Calu3 (cell line): ENCODE data around the gene MCM5. TPM values are rescaled to one million over a fixed set of nuclear protein-coding genes. Genes with fewer than 3 reads are reported as not detected.
"Not testable (repeated sequence)": the region's sequence is repeated elsewhere in the genome, so short reads cannot be mapped to it uniquely, and the experiment has no call there.

ENCODE experiments used
- BruUV-seq: library from RNA; stranded (reverse); fragments of 400-500 nt; replicated peaks from 2 replicates; lab custom pipeline; 2021; lab: Mats Ljungman, UMichigan
- CTCF ChIA-PET: fragments of 300-600 bp; sonication (Branson Sonifier 250); formaldehyde crosslinking; loops from one replicate; lab custom pipeline; 2022; ENCODE audit warnings: antibody characterized with exemption; lab: Charles Lee
- DNase-seq: peaks from one replicate; pipeline ENCODE4 v3.0.0; 2022
- H3K27ac Mint-ChIP-seq: one replicate; pipeline ENCODE4 v1.8.0; 2022; ENCODE audit warnings: mixed read lengths; ENCODE audit not compliant: unreplicated experiment
- H3K27me3 Mint-ChIP-seq: one replicate; pipeline ENCODE4 v1.8.0; 2022; ENCODE audit warnings: mixed read lengths; ENCODE audit not compliant: unreplicated experiment
- H3K36me3 Mint-ChIP-seq: one replicate; pipeline ENCODE4 v1.8.0; 2022; ENCODE audit warnings: mild to moderate bottlenecking, moderate library complexity, mixed read lengths; ENCODE audit not compliant: insufficient read depth, unreplicated experiment
- H3K4me1 Mint-ChIP-seq: one replicate; pipeline ENCODE4 v1.8.0; 2022; ENCODE audit warnings: mild to moderate bottlenecking, low read depth, mixed read lengths; ENCODE audit not compliant: unreplicated experiment
- H3K4me3 Mint-ChIP-seq: one replicate; pipeline ENCODE4 v1.8.0; 2022; ENCODE audit warnings: mild to moderate bottlenecking, low read depth, moderate library complexity, mixed read lengths; ENCODE audit not compliant: unreplicated experiment
- H3K9me3 Mint-ChIP-seq: one replicate; pipeline ENCODE4 v1.8.0; 2022; ENCODE audit warnings: low read depth, mixed read lengths; ENCODE audit not compliant: unreplicated experiment
- CTCF ChIP-seq: fragments of 200-600 bp; IDR thresholded peaks from one replicate; pipeline ENCODE4 v1.8.0; 2022; ENCODE audit warnings: antibody characterized with exemption; ENCODE audit not compliant: unreplicated experiment
- intact Hi-C: fragments of 100-400 bp; cut with micrococcal nuclease; formaldehyde crosslinking; loops from one replicate; pipeline ENCODE4 v1.10.0; 2022; ENCODE audit not compliant: unreplicated experiment
- total RNA-seq: library from RNA; stranded (reverse); gene quantifications from 2 replicates; pipeline ENCODE4 v1.2.3, GENCODE V29; 2022

MCM5 gene
- total RNA-seq, 1 experiment from 2014 or later: 88.4 TPM

GRCh38 chr22:35459423-35459894 is 59.5 kb downstream of the MCM5 start:
- Mint-ChIP-seq H3K27me3 (no peaks in the 10 kb centered on the region), H3K4me3 (no peak overlapping the region), H3K4me1 (no peaks in the 10 kb centered on the region), H3K27ac (no peak overlapping the region), H3K9me3 (peaks cover 5% of the 10 kb centered on the region), H3K36me3 (no peaks in the 10 kb centered on the region)
- TF ChIP-seq CTCF: no peak
- intact Hi-C loops: no loop called here
- CTCF ChIA-PET: no interaction called here
- BruUV-seq: no TSS peak
- no peak for DNase-seq

GRCh38 chr22:35459976-35460375 is 60.0 kb downstream of the MCM5 start:
- H3K4me3 Mint-ChIP-seq, H3K27me3 Mint-ChIP-seq, BruUV-seq, CTCF ChIA-PET, intact Hi-C loops, H3K27ac Mint-ChIP-seq, H3K4me1 Mint-ChIP-seq, H3K9me3 Mint-ChIP-seq, DNase-seq, H3K36me3 Mint-ChIP-seq: not testable (repeated sequence)

- CTCF ChIA-PET: no interaction called here
- Mint-ChIP-seq H3K36me3 (no peaks in the 10 kb centered on the region), H3K9me3 (peaks cover 5% of the 10 kb centered on the region), H3K27ac (no peak overlapping the region), H3K4me1 (no peaks in the 10 kb centered on the region), H3K4me3 (no peak overlapping the region), H3K27me3 (no peaks in the 10 kb centered on the region)
- no peak for TF ChIP-seq CTCF
- BruUV-seq: no TSS peak
- no peak for DNase-seq
- intact Hi-C loops: no loop called here
Observed at GRCh38 chr22:35460688-35461087, 60.7 kb downstream of the MCM5 start.

- Mint-ChIP-seq H3K4me1 (no peaks in the 10 kb centered on the region), H3K36me3 (no peaks in the 10 kb centered on the region), H3K9me3 (peaks cover 5% of the 10 kb centered on the region), H3K27ac (no peak overlapping the region), H3K27me3 (no peaks in the 10 kb centered on the region), H3K4me3 (no peak overlapping the region)
- no peak for TF ChIP-seq CTCF
- intact Hi-C loops: no loop called here
- DNase-seq: no peak
- BruUV-seq: no TSS peak
- CTCF ChIA-PET: no interaction called here
Observed at GRCh38 chr22:35462498-35463230, 62.7 kb downstream of the MCM5 start.
